ENCODE data around the gene TSTD1. TPM values are rescaled to one million over a fixed set of nuclear protein-coding genes. Genes with fewer than 3 reads are reported as not detected.

TSTD1 gene
- total and polyA plus RNA-seq, 2 experiments from 2014 or later, result 94.9 to 244 TPM

GRCh38 chr1:161009602-161010211, 29.1 kb downstream of the TSTD1 start (continued):
- TF ChIP-seq ZNF462 (CRISPR knock-in tag; IDR thresholded peaks at IDR 0.05), result no peak
- TF ChIP-seq REST (IDR thresholded peaks at IDR 0.05; ENCODE audit: unreplicated experiment), result no peak
- TF ChIP-seq CREB1 (CRISPR knock-in tag; IDR thresholded peaks at IDR 0.05; ENCODE audit: low read depth), result no peak

- DNase-seq (ENCODE audit: low spot score), result no peak
- no peak for ATAC-seq
- TF ChIP-seq CTCF (conservative IDR thresholded peaks at IDR 0.05; ENCODE audit: low read depth in 2 of 2) (no peak), EZH2phosphoT487 (IDR thresholded peaks at IDR 0.05; ENCODE audit: unreplicated experiment) (no peak), JUNB (IDR thresholded peaks at IDR 0.05; ENCODE audit: unreplicated experiment) (no peak), NANOG (IDR thresholded peaks at IDR 0.05; ENCODE audit: borderline replicate concordance) (no peak)
Observed at GRCh38 chr1:161008869-161009510, 29.8 kb downstream of the TSTD1 start.

More at GRCh38 chr1:161008869-161009510, 29.8 kb downstream of the TSTD1 start:
- Histone ChIP-seq H3K4me2 (no peak overlapping the region), H2AFZ (no peak overlapping the region), H3K27me3 (ENCODE audit: insufficient read depth) (no peaks in the 10 kb centered on the region), H3K27ac (ENCODE audit: low read depth) (peak overlapping the region; percentile 11; the same call in 1 of the 2 replicates), H3K79me2 (replicated peaks; ENCODE audit: insufficient read depth) (peaks cover 99% of the 10 kb centered on the region), H3K9me2 (ENCODE audit: insufficient read depth) (no peaks in the 10 kb centered on the region), H3K36me3 (ENCODE audit: insufficient read depth) (no peaks in the 10 kb centered on the region; the same call in none of the 2 replicates), H3F3A (replicated peaks; ENCODE audit: low read depth) (peaks cover 5% of the 10 kb centered on the region), H4K20me1 (replicated peaks; ENCODE audit: insufficient read depth) (peaks cover 78% of the 10 kb centered on the region), H3K4me1 (ENCODE audit: insufficient read depth) (peaks cover 27% of the 10 kb centered on the region), H3K4me3 (no peak overlapping the region)
- peaks cover 34% of the 10 kb centered on the region for H3K4me1 Mint-ChIP-seq
- no peaks in the 10 kb centered on the region for H3K27me3 Mint-ChIP-seq (ENCODE audit: insufficient read depth, low read depth, poor library complexity)
- H3K4me3 Mint-ChIP-seq, result no peak overlapping the region
- H3K27ac Mint-ChIP-seq, result no peak overlapping the region
- H3K36me3 Mint-ChIP-seq (ENCODE audit: low read depth), result peaks cover 26% of the 10 kb centered on the region
- no peaks in the 10 kb centered on the region for H3K9me3 Mint-ChIP-seq
